Subcutaneous adipose tissue (tissue), 4 donors: Measurements from ENCODE around the gene MMP24. TPM values are rescaled to one million over a fixed set of nuclear protein-coding genes. Genes with fewer than 3 reads are reported as not detected.

Source experiments
- CTCF ChIP-seq: fragments of 450-650 bp; IDR thresholded peaks from one replicate; pipeline ENCODE4 v1.5.1; 2016; ENCODE audit warnings: low read depth, mild to moderate bottlenecking, control low read depth, antibody characterized with exemption, moderate library complexity
- total RNA-seq, 4 donors: library from RNA; depleted of rRNA; stranded (reverse); fragments of >200 nt; gene quantifications; one replicate each; pipeline ENCODE4 v1.1.0, GENCODE V29; 2016

Gene MMP24
- total RNA-seq, 4 donors from 2014 or later, result 0.17 to 1.3 (median 0.66) TPM; not detected in 1

- no peak for TF ChIP-seq CTCF
These were observed 49.3 kb downstream of the MMP24 start for GRCh38 chr20:35275741-35276251.

GRCh38 chr20:35276408-35276807, 49.9 kb downstream of the MMP24 start:
- no peak for TF ChIP-seq CTCF

GRCh38 chr20:35277127-35277526, 50.6 kb downstream of the MMP24 start:
- no peak for TF ChIP-seq CTCF

- no peak for TF ChIP-seq CTCF
These were observed 51.3 kb downstream of the MMP24 start, which contains the start of gene MMP24OS for GRCh38 chr20:35277531-35278395. TSS of gene MMP24OS (minus strand) at chr20:35278122. CDS start at chr20:35277929, 193 bp downstream.

GRCh38 chr20:35279040-35279439, 52.5 kb downstream of the MMP24 start:
- TF ChIP-seq CTCF, result no peak

- TF ChIP-seq CTCF, result no peak
These were observed 53.2 kb downstream of the MMP24 start for GRCh38 chr20:35279533-35280174.

- TF ChIP-seq CTCF, result no peak
These were observed 54.0 kb downstream of the MMP24 start for GRCh38 chr20:35280523-35280922.
